ENCODE measurements around the gene TMC8.

DNA sequence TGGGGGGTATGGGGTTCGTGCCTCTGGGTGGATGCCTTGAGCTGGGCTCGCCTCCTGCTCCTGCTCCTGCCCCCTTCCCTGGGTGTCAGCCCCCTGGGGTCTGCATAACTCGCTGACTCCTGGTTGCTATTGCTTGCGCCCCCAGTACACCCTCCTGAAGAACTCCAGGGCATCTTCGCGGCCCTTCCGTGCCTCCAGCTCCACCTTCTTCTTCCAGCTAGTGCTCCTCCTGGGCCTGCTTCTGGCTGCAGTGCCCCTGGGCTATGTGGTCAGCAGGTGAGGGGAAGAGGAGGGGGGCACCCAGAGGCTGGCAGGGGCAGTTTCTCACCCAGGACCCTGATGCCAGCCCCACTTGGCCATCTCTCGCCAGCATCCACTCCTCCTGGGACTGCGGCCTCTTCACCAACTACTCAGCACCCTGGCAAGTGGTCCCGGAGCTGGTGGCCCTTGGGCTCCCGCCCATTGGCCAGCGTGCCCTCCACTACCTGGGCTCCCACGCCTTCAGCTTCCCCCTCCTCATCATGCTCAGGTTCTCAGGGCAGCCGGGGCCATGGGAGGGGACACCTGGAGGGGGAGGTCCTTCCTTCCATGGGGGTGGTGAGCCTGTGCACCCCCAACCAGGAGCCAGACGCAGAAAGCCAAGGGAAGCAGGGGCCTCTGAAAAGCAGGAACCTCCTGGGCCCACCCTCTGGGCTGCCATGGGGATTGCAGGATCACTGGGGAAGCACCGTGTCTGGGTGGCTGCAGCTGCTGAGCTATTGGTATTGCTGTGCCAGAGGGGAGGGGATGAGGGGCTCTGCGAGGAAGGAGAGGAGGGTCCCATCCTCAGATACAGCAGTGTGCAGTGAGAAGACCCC, 7.9 kb downstream of the TMC8 start:
- TF ChIP-seq ZBTB7A (IDR thresholded peaks at IDR 0.05; ENCODE audit: low read depth) (no peak), TEAD4 (IDR thresholded peaks at IDR 0.05) (no peak), EP300 (IDR thresholded peaks at IDR 0.05; ENCODE audit: borderline replicate concordance) (no peak), YY1 (IDR thresholded peaks at IDR 0.05; ENCODE audit: low read depth) (no peak), RAD21 (IDR thresholded peaks at IDR 0.05; ENCODE audit: low read depth) (no peak), FOXM1 (IDR thresholded peaks at IDR 0.05; ENCODE audit: borderline replicate concordance, low read depth) (no peak), NFIC (IDR thresholded peaks at IDR 0.05) (no peak), TCF12 (IDR thresholded peaks at IDR 0.05; ENCODE audit: low read depth) (no peak), TAF1 (IDR thresholded peaks at IDR 0.05; ENCODE audit: low read depth) (no peak)
- TF ChIP-seq, protein P1, sequence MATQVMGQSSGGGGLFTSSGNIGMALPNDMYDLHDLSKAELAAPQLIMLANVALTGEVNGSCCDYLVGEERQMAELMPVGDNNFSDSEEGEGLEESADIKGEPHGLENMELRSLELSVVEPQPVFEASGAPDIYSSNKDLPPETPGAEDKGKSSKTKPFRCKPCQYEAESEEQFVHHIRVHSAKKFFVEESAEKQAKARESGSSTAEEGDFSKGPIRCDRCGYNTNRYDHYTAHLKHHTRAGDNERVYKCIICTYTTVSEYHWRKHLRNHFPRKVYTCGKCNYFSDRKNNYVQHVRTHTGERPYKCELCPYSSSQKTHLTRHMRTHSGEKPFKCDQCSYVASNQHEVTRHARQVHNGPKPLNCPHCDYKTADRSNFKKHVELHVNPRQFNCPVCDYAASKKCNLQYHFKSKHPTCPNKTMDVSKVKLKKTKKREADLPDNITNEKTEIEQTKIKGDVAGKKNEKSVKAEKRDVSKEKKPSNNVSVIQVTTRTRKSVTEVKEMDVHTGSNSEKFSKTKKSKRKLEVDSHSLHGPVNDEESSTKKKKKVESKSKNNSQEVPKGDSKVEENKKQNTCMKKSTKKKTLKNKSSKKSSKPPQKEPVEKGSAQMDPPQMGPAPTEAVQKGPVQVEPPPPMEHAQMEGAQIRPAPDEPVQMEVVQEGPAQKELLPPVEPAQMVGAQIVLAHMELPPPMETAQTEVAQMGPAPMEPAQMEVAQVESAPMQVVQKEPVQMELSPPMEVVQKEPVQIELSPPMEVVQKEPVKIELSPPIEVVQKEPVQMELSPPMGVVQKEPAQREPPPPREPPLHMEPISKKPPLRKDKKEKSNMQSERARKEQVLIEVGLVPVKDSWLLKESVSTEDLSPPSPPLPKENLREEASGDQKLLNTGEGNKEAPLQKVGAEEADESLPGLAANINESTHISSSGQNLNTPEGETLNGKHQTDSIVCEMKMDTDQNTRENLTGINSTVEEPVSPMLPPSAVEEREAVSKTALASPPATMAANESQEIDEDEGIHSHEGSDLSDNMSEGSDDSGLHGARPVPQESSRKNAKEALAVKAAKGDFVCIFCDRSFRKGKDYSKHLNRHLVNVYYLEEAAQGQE (IDR thresholded peaks at IDR 0.05; ENCODE audit: low read depth), result no peak
- TF ChIP-seq, protein P2, sequence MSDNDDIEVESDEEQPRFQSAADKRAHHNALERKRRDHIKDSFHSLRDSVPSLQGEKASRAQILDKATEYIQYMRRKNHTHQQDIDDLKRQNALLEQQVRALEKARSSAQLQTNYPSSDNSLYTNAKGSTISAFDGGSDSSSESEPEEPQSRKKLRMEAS (IDR thresholded peaks at IDR 0.05), result no peak

All from Ishikawa (cell line).